Activated naive CD4-positive, alpha-beta T cell treated with anti-CD3 and anti-CD28 coated beads, Interleukin-2, amount 50 U/mL, for 24 hours (primary cell): ENCODE data around the gene RRAS.

Source experiments
- H3K27ac Mint-ChIP-seq: one replicate; pipeline ENCODE4 v1.8.0; 2021; ENCODE audit warnings: mild to moderate bottlenecking, mixed read lengths
- H3K27me3 Mint-ChIP-seq: one replicate; pipeline ENCODE4 v1.8.0; 2021; ENCODE audit warnings: mixed read lengths
- H3K36me3 Mint-ChIP-seq: one replicate; pipeline ENCODE4 v1.8.0; 2021; ENCODE audit warnings: mixed read lengths
- H3K4me1 Mint-ChIP-seq: one replicate; pipeline ENCODE4 v1.8.0; 2021; ENCODE audit warnings: mixed read lengths
- H3K4me3 Mint-ChIP-seq: one replicate; pipeline ENCODE4 v1.8.0; 2021; ENCODE audit warnings: mild to moderate bottlenecking, mixed read lengths
- H3K9me3 Mint-ChIP-seq: one replicate; pipeline ENCODE4 v1.8.0; 2021; ENCODE audit warnings: mixed read lengths

RRAS gene

DNA sequence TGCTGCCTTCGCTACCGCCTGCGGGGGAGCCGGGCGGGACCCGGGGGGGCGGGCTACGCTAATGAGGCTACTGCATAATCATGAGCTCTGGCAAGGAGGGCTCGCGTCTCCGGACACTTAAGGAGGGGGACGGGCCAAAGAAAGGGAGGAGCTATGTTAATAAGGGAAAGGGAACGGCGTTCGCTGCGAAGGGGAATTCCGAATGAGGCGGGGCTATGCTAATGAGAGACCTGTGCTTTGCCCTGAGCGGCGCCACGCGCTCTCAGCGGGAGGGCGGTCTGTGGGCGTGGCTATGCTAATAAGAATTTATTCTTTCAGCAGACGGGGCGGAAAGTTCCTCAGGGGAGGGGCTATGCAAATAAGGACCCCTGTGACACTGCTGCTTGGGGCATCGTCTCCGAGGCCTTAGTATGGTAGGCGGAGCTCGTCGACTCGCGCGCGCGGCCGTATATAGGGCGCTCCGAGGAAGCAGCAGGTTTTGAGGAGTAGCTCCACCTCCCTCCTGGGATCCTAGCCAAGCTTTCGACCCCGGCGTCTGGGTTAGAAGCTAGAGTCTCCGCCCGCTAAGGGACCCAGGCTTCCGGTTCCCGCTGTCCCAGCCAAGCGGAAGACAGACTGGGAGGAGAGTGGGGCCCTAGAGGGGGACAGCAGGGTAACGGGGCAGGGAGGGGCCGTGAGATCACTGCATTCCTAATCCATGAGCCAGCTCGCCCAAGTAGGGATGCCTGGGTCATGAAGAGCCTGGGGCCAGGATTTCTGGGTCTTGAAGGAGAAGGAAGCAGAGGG is at the start of gene RRAS:
TSS of gene RRAS (minus strand) at position 31 of the 786 bp plus-strand sequence. CDS start 45 bp downstream, outside the sequence.
- H3K27ac Mint-ChIP-seq, result peak within 1 kb of the TSS; percentile 97
- H3K36me3 Mint-ChIP-seq, result peaks cover 3% of the 10 kb centered on the region
- no peaks in the 10 kb centered on the region for H3K9me3 Mint-ChIP-seq
- H3K4me3 Mint-ChIP-seq, result peak within 1 kb of the TSS; percentile 97
- H3K27me3 Mint-ChIP-seq, result no peaks in the 10 kb centered on the region
- H3K4me1 Mint-ChIP-seq, result peaks cover 62% of the 10 kb centered on the region

DNA sequence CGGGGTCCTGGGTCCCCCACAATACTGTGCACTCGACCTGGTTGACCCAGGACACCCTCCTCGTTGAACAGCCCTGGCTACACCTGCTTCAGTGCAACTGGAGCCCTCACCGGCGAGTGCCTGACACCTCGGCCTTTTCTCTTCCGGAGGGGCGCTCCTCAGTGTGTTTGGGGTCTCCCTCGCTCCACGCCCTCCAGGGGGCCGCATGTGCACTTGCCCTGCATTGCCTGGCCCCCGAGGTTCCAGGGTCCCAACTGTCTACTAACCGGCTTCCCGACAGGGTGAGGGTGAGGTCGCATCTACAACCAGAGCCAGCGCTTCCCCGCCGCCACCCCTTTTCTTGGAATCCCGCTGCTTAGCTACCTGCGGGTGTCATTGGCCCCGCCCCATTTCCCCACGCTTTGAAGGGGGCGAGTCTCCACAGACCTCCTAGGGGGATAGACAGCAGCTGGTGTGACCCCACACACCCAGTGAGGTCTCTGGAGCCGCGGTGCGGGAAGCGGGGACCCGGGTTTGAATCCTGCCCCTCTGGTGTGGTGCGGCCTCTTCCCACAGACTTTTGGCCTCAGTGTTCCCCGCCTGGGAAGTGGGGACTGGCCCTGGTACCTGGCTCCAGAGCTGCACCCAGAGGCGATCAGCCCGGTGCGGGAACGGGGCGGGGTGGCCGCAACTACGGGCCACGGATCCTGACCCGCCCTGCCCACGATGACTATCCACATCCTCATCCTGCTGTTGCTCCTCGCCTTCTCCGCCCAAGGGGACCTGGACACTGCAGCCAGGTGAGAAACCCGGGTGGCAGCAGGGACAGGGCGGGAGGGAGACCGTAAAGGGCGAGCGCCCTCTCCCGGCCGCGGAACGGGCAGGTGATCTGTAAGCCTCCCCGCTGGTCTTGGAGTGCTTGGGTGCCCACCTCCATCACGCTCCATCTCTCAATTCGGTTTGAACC is 49.5 kb upstream of the RRAS start, which contains the start of gene ADM5:
TSS of gene ADM5 (plus strand) at position 462 of the 946 bp plus-strand sequence. CDS start at position 706, 244 bp downstream.
- H3K4me1 Mint-ChIP-seq, result peaks cover 28% of the 10 kb centered on the region
- peak within 1 kb of the TSS; percentile 89 for H3K27ac Mint-ChIP-seq
- no peaks in the 10 kb centered on the region for H3K9me3 Mint-ChIP-seq
- H3K36me3 Mint-ChIP-seq, result peaks cover 8% of the 10 kb centered on the region
- peaks cover 6% of the 10 kb centered on the region for H3K27me3 Mint-ChIP-seq
- peak within 1 kb of the TSS; percentile 82 for H3K4me3 Mint-ChIP-seq

DNA sequence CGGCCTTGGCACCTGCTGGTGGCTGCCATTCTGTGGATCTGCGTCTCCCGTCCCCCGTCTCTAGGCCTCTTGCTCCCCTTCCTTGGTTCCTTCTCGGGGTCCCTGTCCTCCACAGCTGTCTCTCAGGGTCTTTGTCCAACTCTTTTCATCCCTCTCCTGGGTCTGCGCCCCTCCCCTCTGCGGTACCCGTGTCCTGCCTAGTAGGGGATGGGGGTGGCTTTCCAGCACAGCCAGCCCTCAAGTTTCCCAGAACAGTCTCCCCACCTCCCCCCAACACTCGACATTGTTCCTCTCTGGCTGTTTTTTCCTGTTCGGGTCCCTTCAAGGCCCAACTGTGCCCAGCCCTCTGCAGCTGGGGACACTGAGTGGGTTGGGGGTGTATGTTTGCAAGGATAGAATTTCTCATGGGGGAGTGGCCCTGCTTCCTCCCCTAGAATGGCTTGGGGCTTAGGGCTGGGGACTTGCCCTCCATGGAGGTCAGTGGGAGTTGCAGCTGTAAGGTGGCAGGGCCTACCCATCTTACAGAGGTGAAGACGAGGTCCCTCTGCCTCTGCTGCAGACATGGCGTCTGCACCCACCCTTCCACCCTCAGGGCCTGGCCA is 48.7 kb upstream of the RRAS start:
- peaks cover 11% of the 10 kb centered on the region for H3K36me3 Mint-ChIP-seq
- no peaks in the 10 kb centered on the region for H3K9me3 Mint-ChIP-seq
- H3K27ac Mint-ChIP-seq, result peak overlapping the region; percentile 59
- H3K4me3 Mint-ChIP-seq, result no peak overlapping the region
- peaks cover 32% of the 10 kb centered on the region for H3K4me1 Mint-ChIP-seq
- H3K27me3 Mint-ChIP-seq, result peaks cover 6% of the 10 kb centered on the region

DNA sequence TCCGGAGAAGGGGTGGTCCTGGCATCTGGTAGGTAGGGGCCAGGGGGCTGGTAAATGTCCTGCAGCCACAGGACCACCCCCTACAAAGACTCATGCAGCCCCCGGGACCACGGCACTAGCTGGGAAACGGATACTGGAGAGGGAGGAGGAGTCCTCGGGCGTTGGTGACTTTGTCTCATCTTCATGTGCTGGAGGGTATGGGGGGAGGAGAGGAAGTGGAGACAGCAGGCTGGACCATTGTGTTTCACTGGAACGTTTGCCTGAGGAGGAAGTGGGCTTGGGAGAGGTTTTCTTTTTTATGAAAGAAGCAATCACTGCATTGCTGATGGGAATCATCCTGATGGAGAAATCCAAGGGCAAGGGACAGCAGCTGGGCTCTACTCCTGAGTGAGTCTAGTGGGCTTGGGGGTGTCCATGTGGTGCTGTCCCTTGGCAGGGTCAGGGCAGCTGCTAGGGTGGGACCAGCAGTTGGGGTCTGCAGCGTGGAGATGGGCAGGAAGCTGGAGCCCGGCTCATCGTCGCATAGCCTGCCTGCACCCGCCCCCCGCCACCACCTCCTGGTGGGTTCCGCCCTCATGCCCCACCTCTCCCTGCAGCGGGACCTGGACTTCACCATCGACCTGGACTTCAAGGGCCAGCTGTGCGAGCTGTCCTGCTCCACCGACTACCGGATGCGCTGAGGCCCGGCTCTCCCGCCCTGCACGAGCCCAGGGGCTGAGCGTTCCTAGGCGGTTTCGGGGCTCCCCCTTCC is 47.8 kb upstream of the RRAS start:
- H3K27ac Mint-ChIP-seq, result no peak overlapping the region
- no peak overlapping the region for H3K4me3 Mint-ChIP-seq
- H3K9me3 Mint-ChIP-seq, result no peaks in the 10 kb centered on the region
- H3K27me3 Mint-ChIP-seq, result peaks cover 6% of the 10 kb centered on the region
- peaks cover 32% of the 10 kb centered on the region for H3K4me1 Mint-ChIP-seq
- peaks cover 11% of the 10 kb centered on the region for H3K36me3 Mint-ChIP-seq

DNA sequence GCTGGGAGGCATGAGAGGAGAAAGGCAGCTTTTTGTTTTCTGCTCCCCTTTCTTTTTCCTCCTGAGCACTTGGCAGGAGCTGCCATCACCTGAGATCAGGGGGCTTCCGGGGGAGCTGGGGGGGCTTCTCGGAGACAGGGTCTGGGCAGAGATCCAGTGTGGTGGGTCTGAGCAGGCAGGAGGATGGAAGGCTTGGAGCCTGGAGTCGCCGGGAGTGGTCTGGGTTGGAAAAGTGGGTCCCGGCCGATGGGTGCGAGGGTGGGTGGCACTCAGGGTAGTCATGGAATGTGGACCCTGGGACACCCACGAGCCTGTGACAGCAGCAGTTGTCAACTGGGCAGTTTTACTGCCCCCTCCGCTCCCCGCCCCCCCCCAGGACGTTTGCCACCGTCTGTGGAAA is 47.2 kb upstream of the RRAS start:
- peaks cover 11% of the 10 kb centered on the region for H3K36me3 Mint-ChIP-seq
- H3K27me3 Mint-ChIP-seq, result peaks cover 4% of the 10 kb centered on the region
- no peaks in the 10 kb centered on the region for H3K9me3 Mint-ChIP-seq
- H3K4me3 Mint-ChIP-seq, result no peak overlapping the region
- H3K27ac Mint-ChIP-seq, result no peak overlapping the region
- H3K4me1 Mint-ChIP-seq, result peaks cover 32% of the 10 kb centered on the region

DNA sequence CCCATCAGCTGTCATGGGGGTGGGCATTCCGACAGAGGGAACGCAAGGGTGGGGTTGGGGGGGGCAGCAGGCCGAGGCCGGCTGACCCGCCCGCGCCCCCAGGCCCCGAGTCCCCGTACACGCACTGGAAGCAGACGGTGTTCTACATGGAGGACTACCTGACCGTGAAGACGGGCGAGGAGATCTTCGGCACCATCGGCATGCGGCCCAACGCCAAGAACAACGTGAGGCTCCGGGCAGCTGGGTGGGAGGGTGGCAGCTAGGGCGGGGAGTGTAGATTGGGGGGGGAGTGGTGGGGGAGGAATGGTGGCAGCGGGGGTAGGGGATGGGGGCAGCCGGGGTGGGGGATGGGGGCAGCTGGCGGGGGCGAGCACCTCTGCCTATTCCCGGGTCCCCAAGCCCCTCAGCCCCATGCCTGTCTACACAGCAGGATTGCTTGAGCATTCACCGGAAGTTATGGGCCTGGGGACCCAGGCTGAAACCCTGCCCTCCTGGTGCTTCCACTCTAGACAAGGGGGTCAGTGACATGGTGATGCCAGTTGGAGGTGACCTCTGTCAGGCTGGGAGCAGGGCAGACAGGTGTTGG is 46.7 kb upstream of the RRAS start:
- Mint-ChIP-seq H3K27me3 (peaks cover 4% of the 10 kb centered on the region), H3K4me3 (no peak overlapping the region), H3K9me3 (no peaks in the 10 kb centered on the region), H3K27ac (no peak overlapping the region), H3K36me3 (peaks cover 11% of the 10 kb centered on the region), H3K4me1 (peaks cover 32% of the 10 kb centered on the region)

DNA sequence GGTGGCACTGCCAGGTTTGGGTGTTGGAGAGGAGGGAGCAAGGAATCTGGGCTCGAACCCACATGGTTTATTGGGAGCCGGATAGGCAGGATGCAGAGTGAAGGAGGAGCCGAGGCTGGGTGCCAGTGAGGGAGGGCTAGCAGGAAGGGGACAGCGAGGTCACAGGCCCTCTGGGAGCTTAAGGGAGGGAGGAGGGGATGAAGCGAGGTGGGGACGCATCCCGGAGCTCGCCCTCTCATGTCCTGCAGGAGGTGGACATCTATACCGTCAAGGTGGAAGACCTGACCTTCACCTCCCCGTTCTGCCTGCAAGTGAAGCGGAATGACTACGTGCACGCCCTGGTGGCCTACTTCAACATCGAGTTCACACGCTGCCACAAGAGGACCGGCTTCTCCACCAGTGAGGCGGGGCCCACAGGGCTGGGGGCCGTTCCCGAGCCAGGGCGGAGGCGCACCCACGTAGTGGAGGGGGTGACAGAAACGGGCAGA is 45.9 kb upstream of the RRAS start:
- H3K27me3 Mint-ChIP-seq, result peaks cover 3% of the 10 kb centered on the region
- H3K9me3 Mint-ChIP-seq, result no peaks in the 10 kb centered on the region
- peaks cover 28% of the 10 kb centered on the region for H3K4me1 Mint-ChIP-seq
- H3K27ac Mint-ChIP-seq, result peak overlapping the region; percentile 74
- H3K36me3 Mint-ChIP-seq, result peaks cover 11% of the 10 kb centered on the region
- H3K4me3 Mint-ChIP-seq, result no peak overlapping the region

DNA sequence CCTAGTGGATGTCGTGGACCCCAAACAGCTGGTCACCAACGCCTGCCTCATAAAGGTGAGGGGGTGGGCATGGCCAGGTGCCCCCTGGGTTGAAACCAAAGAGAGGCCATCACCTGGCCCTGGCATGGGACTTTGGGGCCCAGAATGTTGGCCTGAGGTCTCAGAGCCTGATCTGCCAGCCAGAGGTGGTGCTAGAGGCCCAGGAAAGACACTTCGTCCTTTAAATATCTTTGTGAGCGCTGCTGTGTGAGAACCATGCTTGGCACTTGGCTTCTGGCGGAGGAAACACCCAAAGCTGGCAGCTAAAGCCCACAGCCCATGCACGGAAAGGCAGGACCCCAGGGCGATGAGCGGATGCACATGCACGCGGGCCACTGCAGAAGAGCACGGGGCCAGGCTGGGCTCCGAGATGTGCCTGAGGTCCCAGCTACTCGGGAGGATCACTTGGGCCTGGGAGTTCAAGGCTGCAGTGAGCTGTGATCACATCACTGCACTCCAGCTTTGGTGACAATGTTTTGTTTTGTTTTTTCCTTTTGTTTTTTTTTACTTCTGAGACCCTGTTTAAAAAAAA is 45.1 kb upstream of the RRAS start:
- Mint-ChIP-seq H3K4me1 (peaks cover 26% of the 10 kb centered on the region), H3K27me3 (no peaks in the 10 kb centered on the region), H3K4me3 (no peak overlapping the region), H3K27ac (no peak overlapping the region), H3K36me3 (peaks cover 11% of the 10 kb centered on the region), H3K9me3 (no peaks in the 10 kb centered on the region)

DNA sequence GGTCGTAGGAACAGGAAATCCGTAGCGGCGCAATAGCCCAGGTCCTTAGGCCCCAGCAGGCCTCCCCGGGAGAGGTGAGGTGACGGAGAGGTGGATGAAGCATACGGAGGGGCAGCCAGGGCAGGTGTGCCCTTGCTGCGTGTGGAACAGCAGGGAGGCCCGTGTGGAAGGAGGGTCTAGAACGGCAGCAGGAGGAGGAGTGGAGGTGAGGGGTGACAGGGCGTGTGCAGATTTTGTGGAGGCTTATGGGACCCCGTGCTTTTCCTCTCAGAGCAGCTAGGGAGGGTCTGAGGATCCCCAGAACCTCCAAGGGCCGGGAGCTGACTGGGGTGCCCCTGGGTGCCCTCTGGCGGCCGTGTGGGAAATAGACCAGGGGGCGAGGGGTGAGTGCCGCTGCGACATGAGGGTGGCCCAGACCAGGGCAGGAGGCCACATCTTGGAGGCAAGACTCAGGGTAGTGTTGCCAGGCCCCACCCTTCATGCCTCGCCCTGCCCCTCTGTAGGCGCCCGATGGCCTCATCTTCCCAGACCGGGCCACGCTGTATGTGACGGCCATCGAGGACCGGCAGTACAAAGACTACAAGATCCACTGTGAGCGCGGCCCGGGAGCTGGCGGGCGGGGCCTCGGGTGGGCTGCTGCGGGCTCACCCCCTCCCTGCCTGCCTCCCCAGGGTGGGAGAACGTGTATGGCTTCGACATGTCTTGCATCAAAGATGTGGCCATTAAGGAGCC is 44.5 kb upstream of the RRAS start:
- Mint-ChIP-seq H3K4me1 (peaks cover 26% of the 10 kb centered on the region), H3K27ac (peak overlapping the region; percentile 77), H3K27me3 (no peaks in the 10 kb centered on the region), H3K4me3 (no peak overlapping the region), H3K36me3 (peaks cover 11% of the 10 kb centered on the region), H3K9me3 (no peaks in the 10 kb centered on the region)

DNA sequence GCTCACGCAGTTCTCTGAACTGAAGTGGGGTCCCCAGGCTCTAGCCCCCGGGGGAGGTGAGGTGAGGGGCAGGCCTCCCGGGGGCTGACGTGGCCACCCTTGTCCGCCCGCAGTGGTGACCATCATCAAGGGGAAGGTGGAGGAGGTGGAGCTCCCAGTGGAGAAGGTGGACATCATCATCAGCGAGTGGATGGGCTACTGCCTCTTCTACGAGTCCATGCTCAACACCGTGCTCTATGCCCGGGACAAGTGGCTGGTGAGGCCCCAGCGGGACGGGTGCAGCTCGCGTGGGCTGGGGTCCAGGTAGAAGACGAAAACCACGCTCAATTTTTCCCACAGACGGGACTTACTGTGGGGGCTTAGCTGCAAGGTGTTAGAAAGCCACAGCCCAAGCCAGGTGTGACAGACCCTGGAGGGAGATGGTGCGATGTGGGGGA is 43.9 kb upstream of the RRAS start:
- Mint-ChIP-seq H3K9me3 (no peaks in the 10 kb centered on the region), H3K4me3 (no peak overlapping the region), H3K36me3 (peaks cover 11% of the 10 kb centered on the region), H3K27me3 (no peaks in the 10 kb centered on the region), H3K4me1 (peaks cover 21% of the 10 kb centered on the region), H3K27ac (peak overlapping the region; percentile 77)

DNA sequence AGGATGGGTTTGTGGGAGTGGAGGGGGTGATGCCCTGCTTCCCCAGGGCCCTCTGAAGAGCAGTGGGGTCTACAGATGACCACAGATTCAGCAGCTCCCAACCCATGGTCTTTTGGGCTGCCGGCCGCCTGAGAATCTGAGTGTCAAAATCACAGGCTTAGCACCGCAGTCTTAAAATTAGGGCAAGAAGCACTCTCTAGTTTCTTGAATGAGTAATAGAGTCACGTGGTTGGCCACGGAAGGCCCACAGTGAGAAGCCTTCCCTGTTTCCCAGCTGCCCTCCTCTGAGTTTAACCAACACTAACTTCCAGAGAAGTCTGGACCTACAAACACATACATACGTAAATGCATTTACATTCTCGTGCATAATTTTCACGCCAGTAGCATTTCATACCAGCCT is 42.3 kb upstream of the RRAS start:
- H3K9me3 Mint-ChIP-seq, result no peaks in the 10 kb centered on the region
- no peak overlapping the region for H3K4me3 Mint-ChIP-seq
- peaks cover 17% of the 10 kb centered on the region for H3K4me1 Mint-ChIP-seq

DNA sequence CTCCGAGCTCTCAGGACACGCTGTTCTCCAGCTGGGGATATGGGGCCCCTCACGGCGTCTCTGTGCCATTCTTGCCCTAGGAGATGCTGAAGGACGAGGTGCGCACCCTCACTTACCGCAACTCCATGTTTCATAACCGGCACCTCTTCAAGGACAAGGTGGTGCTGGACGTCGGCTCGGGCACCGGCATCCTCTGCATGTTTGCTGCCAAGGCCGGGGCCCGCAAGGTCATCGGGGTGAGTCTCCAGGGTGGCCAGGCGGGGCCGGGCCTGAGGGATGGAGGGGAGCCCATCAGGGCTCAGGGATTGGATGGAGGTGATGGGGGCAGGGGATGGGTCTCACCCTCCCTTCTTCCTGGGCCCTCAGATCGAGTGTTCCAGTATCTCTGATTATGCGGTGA is 41.9 kb upstream of the RRAS start:
- H3K36me3 Mint-ChIP-seq, result peaks cover 9% of the 10 kb centered on the region
- H3K27ac Mint-ChIP-seq, result no peak overlapping the region
- H3K27me3 Mint-ChIP-seq, result no peaks in the 10 kb centered on the region
- H3K9me3 Mint-ChIP-seq, result no peaks in the 10 kb centered on the region
- H3K4me1 Mint-ChIP-seq, result peaks cover 17% of the 10 kb centered on the region
- H3K4me3 Mint-ChIP-seq, result no peak overlapping the region

More for the DNA sequence above, 42.3 kb upstream of the RRAS start:
- Mint-ChIP-seq H3K27ac (no peak overlapping the region), H3K36me3 (peaks cover 9% of the 10 kb centered on the region), H3K27me3 (no peaks in the 10 kb centered on the region)

DNA sequence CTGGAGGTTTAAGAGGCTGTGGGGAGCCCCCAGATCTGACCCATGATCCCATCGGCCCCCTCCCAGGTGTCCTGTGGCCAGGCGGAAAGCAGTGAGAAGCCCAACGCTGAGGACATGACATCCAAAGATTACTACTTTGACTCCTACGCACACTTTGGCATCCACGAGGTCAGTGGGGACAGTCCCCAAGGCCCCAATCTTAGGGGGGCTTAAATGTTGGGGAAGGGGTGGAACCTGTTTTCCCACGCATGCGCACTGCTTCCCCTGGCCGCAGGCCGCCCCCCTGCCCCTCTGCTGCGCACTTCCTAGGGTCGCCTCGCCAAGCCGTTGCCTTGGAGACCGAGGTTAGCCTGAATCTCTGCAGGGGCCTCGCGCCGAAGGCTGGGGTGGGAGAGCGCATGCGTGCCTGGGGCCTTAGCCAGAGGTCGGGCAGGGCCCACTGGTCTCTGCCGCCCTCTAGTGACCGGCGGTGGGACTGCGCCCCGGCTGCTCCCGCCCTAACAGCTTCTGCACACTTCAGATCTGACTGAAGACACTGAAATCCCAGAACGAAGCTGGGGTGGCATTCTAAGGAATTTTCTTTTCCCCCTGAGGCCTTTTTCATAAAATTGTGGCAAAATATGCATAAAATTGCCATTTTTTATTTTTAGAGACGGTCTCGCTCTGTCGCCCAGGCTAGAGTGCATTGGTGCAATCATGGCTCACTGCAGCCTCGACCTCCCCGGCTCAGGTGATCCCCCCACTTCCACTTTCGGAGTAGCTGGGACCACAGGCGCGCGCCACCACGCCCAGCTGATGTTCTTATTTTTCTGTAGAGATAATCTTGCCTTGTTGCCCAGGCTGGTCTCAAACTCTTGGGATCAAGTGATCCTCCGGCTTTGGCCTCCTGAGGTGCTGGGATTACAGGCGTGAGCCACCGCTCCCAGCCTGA is 40.7 kb upstream of the RRAS start:
- H3K36me3 Mint-ChIP-seq, result peaks cover 7% of the 10 kb centered on the region
- peak overlapping the region; percentile 70 for H3K4me3 Mint-ChIP-seq
- H3K4me1 Mint-ChIP-seq, result peaks cover 27% of the 10 kb centered on the region
- H3K27me3 Mint-ChIP-seq, result no peaks in the 10 kb centered on the region
- H3K9me3 Mint-ChIP-seq, result no peaks in the 10 kb centered on the region
- H3K27ac Mint-ChIP-seq, result peak overlapping the region; percentile 76
